HG02623 (cell line): ENCODE results near the gene USP51.
"Not testable (repeated sequence)": the region's sequence is repeated elsewhere in the genome, so short reads cannot be mapped to it uniquely, and the experiment has no call there.

ENCODE experiments used
- ATAC-seq: cut with Tn5 transposase; IDR thresholded peaks from one replicate; pipeline ENCODE4 v1.9.1; 2021; ENCODE audit warnings: moderate library complexity; ENCODE audit not compliant: unreplicated experiment

The USP51 gene

DNA sequence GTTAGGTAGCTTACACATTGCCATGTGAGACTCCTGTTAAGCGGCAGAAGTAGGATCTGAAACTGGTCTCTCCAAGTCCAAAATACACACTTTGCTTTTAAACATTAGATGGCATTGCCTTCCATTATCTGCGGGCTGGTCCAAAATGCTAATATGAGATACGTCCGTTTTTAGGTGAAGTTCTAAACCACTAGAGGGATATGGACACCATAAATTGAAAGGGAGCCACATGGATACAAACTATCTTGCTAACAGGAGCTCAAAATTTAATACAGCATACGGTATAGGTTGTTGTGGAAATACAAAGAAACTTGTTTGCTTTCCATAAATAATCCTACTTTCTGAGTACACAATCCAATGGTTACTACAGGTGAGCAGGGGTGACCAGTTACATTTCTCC, 23.9 kb downstream of the USP51 start:
- ATAC-seq = not testable (repeated sequence)

- not testable (repeated sequence) for ATAC-seq
These were observed 24.5 kb downstream of the USP51 start for GRCh38 chrX:55465108-55465507.

GRCh38 chrX:55464050-55464449, 25.6 kb downstream of the USP51 start:
- ATAC-seq = not testable (repeated sequence)

DNA sequence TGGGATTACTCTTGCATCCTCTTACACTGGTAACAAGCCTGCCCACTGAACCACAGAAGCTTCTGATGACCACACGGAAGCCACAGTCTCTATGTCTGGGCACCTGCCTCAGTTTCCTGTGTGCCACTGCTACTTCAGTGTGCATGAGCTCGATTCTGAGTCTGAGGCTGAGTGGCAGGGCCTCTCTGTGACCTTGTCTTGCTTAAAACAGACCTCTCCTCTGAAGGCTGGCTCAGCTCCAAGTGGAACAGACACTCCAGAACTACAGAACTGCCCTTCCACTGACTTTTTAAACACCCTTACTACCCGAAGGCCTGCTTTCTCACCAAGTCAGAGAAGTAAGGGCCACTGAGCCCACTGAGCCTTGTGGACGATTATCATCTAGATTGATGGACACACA, 29.7 kb downstream of the USP51 start:
- ATAC-seq = not testable (repeated sequence)

GRCh38 chrX:55459426-55459825, 30.2 kb downstream of the USP51 start:
- not testable (repeated sequence) for ATAC-seq

DNA sequence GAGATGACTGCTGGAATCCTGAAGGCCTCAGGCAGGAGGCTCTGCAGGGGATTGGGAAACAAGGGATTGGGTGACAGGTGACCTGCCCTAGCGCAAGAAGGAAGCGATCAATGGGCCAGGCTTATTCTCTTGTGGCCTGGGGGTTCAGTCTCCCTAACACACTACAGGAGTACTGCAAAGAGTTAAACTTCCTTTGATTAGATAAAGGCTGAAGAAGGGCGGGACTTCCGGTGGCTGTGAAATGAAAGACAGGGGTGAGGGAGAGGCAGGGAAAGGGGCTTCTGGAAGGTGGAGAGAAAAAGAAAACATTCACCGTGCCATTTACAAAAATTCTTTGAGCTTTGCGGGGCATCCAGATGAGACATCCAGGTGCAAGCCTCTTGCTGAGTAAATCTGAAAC, 33.9 kb downstream of the USP51 start:
- ATAC-seq = not testable (repeated sequence)

DNA sequence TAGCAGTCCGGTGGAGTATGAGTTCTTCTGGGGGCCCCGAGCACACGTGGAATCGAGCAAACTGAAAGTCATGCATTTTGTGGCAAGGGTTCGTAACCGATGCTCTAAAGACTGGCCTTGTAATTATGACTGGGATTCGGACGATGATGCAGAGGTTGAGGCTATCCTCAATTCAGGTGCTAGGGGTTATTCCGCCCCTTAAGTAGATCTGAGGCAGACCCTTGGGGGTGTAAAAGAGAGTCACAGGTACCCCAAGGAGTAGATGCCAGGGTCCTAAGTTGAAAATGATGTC, 36.9 kb downstream of the USP51 start:
- no peak for ATAC-seq

DNA sequence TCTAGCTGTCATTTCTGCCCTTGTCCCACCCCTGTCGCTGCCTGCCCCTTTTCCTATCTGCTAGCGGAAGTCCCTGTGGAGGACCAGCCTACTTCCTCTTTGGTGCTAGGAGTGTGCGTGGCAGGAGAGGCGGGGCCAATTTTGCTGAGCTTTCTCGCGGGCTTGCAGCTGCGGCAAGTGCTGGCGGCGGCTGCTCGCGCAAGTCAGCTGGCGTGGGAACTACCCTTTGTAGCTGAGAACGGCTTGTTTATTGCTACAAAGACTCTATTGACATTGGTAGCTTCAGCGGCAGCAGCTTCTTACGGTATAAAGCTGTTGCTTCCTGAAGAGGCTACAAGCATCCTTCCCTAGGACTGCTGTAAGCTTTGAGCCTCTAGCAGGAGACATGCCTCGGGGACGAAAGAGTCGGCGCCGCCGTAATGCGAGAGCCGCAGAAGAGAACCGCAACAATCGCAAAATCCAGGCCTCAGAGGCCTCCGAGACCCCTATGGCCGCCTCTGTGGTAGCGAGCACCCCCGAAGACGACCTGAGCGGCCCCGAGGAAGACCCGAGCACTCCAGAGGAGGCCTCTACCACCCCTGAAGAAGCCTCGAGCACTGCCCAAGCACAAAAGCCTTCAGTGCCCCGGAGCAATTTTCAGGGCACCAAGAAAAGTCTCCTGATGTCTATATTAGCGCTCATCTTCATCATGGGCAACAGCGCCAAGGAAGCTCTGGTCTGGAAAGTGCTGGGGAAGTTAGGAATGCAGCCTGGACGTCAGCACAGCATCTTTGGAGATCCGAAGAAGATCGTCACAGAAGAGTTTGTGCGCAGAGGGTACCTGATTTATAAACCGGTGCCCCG, 37.4 kb downstream of the USP51 start, which contains the start of gene MAGEH1:
Gene MAGEH1, plus strand, starts transcription at position 138 of the 843 bp plus-strand sequence. Its CDS starts 248 bp downstream, at position 386.
- ATAC-seq = peak; percentile 99

DNA sequence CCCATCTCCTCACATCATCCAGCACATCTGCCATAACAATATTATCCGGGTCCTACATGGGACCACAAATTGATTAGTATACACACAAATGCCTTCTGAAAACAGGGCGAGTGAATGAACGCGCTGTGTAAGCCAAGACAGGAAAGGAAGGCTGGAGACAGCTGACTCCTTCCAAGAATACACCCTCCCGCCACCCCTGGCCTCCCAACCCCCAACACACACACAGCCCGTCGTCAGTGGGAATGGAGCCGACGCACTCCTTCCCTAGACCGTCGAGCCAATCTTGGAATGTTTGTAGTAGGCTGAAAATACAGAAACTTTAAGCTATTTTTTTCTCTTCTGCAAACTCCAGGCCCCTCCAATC, 38.0 kb downstream of the USP51 start:
- peak; percentile 19 for ATAC-seq

DNA sequence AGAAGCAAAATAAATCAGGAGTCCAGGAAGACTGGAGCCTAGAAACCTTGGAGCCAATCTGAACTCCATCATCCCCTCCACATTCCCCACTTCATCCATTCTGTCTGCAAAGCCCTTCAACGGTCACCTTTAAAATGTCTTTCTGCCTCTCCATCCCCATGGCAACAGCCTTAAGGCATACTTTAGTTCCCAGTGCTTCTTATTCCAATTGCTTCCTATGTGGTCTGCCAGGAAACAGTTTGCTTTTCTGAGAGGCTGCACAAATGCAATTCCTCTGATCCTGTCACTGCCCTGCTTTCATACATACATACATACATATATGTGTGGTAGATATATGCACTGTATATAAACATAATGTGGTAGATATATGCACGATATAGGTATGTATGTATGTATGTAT, 38.5 kb downstream of the USP51 start:
- ATAC-seq = no peak

DNA sequence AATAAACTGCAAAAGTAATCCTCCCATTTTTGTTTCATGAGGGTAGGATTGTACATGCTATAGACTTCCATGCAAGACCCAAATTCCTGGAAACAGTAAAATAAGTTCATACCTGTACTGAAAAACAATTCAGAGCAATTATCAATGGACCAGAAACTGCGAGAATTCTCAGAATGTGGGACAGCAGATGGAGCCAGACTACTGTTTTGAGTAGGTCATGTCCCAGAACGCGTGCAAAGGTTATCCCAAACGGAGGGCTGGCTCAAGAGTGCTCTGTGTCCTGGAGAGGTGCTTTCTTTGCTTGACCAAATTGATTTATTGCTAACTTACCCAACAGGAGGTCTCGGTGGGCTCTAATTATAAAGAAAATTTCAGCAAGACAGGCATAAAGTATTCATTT, 39.4 kb downstream of the USP51 start:
- no peak for ATAC-seq

DNA sequence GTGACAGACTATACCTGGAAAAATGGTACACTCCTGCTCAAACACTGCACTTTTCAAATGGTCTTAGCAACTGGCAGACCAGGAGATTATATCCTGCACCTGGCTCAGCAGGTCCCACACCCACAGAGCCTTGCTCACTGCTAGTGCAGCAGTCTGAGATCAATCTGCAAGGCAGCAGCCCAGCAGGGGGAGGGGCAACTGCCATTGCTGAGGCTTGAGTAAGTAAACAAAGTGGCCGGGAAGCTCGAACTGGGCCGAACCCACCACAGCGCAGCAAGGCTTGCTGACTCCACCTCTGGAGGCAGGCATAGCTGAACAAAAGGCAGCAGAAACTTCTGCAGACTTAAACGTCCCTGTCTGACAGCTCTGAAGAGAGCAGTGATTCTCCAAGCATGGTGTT, 46.2 kb downstream of the USP51 start:
- not testable (repeated sequence) for ATAC-seq
